T-helper 1 cell treated with Interleukin-12 subunit alpha and Interleukin-12 subunit beta and Interleukin-4 antibody, amounts not matched to agents 30 μg/mL and 1 μg/mL, for 36 hours (primary cell): ENCODE results near the gene TSHZ1.

Experiments
- H3K27ac Mint-ChIP-seq: one replicate; pipeline ENCODE4 v1.8.0; 2021; ENCODE audit warnings: mild to moderate bottlenecking, mixed read lengths
- H3K27me3 Mint-ChIP-seq: one replicate; pipeline ENCODE4 v1.8.0; 2021; ENCODE audit warnings: low read depth, mixed read lengths
- H3K36me3 Mint-ChIP-seq: one replicate; pipeline ENCODE4 v1.8.0; 2021; ENCODE audit warnings: low read depth, mixed read lengths
- H3K4me1 Mint-ChIP-seq: one replicate; pipeline ENCODE4 v1.8.0; 2021; ENCODE audit warnings: low read depth, mixed read lengths
- H3K4me3 Mint-ChIP-seq: one replicate; pipeline ENCODE4 v1.8.0; 2021; ENCODE audit warnings: mild to moderate bottlenecking, moderate library complexity, mixed read lengths
- H3K9me3 Mint-ChIP-seq: one replicate; pipeline ENCODE4 v1.8.0; 2021; ENCODE audit warnings: mixed read lengths

The TSHZ1 gene

GRCh38 chr18:75285876-75286275 lies 75.3 kb downstream of the TSHZ1 start:
- no peak overlapping the region for H3K4me3 Mint-ChIP-seq
- no peaks in the 10 kb centered on the region for H3K9me3 Mint-ChIP-seq
- no peak overlapping the region for H3K27ac Mint-ChIP-seq
- H3K27me3 Mint-ChIP-seq, result no peaks in the 10 kb centered on the region
- peaks cover 4% of the 10 kb centered on the region for H3K36me3 Mint-ChIP-seq
- H3K4me1 Mint-ChIP-seq, result no peaks in the 10 kb centered on the region

DNA sequence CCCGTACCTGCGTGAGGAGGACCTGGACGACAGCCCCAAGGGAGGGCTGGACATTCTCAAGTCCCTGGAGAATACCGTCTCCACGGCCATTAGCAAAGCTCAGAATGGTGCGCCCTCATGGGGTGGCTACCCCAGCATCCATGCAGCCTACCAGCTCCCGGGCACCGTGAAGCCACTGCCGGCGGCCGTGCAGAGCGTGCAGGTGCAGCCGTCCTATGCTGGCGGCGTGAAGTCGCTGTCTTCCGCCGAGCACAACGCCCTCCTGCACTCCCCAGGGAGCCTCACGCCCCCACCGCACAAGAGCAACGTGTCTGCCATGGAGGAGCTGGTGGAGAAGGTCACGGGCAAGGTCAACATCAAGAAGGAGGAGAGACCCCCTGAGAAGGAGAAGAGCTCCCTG lies 76.4 kb downstream of the TSHZ1 start:
- H3K27me3 Mint-ChIP-seq, result no peaks in the 10 kb centered on the region
- no peaks in the 10 kb centered on the region for H3K4me1 Mint-ChIP-seq
- H3K4me3 Mint-ChIP-seq, result peak overlapping the region; percentile 21
- H3K27ac Mint-ChIP-seq, result no peak overlapping the region
- no peaks in the 10 kb centered on the region for H3K9me3 Mint-ChIP-seq
- H3K36me3 Mint-ChIP-seq, result peaks cover 4% of the 10 kb centered on the region

DNA sequence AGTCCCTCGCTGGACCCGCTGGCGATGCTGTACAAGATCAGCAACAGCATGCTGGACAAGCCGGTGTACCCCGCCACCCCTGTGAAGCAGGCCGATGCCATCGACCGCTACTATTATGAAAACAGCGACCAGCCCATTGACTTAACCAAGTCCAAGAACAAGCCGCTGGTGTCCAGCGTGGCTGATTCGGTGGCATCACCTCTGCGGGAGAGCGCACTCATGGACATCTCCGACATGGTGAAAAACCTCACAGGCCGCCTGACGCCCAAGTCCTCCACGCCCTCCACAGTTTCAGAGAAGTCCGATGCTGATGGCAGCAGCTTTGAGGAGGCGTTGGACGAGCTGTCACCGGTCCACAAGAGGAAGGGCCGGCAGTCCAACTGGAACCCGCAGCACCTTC lies 77.1 kb downstream of the TSHZ1 start:
- peaks cover 4% of the 10 kb centered on the region for H3K36me3 Mint-ChIP-seq
- H3K4me3 Mint-ChIP-seq, result no peak overlapping the region
- no peaks in the 10 kb centered on the region for H3K27me3 Mint-ChIP-seq
- H3K27ac Mint-ChIP-seq, result no peak overlapping the region
- no peaks in the 10 kb centered on the region for H3K4me1 Mint-ChIP-seq
- H3K9me3 Mint-ChIP-seq, result no peaks in the 10 kb centered on the region

DNA sequence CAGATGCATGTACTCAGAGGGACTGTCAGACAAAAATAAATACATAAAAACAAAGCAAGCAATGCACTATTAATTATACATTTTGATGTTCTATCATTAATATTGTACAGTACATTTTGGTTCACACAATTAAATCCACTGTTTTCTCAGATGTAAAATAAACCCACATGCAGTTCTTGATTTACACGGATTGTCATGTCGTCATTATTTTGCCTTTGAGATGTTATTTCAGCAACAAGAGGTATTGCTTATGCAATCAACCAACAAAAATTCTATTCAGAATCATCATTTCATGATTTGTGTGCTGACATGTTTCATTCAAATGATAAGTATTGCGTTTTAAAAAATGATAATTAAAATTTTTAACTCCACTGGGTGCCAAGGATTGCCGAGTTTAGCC lies 79.2 kb downstream of the TSHZ1 start:
- H3K27ac Mint-ChIP-seq, result no peak overlapping the region
- peaks cover 4% of the 10 kb centered on the region for H3K36me3 Mint-ChIP-seq
- no peaks in the 10 kb centered on the region for H3K27me3 Mint-ChIP-seq
- H3K4me3 Mint-ChIP-seq, result no peak overlapping the region
- no peaks in the 10 kb centered on the region for H3K9me3 Mint-ChIP-seq
- H3K4me1 Mint-ChIP-seq, result no peaks in the 10 kb centered on the region

DNA sequence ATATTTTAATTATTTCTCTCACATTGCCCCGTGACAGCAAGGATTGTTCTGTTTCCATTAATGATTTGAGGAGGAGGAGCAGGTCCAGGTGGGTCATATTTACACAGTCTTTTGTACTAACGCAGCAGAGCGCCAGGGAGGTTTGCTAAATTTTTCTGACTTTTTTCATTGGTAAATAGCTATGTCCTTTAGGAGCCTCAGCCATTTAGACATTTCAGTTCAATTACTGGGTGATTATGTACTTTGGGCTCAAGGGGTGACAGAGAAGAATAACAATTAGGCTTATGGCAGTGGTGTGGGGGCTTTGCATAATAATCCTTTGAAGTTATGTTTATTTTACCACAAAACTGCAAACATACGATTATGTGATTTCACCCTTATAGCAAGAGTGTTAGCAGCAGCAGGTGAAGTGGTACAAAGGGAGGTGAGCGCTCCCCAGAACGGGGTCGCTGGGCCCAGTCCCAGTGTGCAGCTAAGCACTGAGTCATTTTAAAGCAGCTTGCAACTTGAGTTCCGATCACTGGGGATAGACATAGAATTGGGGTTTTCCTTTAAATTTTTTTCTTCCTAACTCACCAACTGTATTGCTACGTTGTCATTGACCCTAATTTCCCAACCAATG lies 80.3 kb downstream of the TSHZ1 start:
- no peak overlapping the region for H3K27ac Mint-ChIP-seq
- H3K9me3 Mint-ChIP-seq, result no peaks in the 10 kb centered on the region
- H3K27me3 Mint-ChIP-seq, result no peaks in the 10 kb centered on the region
- no peaks in the 10 kb centered on the region for H3K4me1 Mint-ChIP-seq
- no peak overlapping the region for H3K4me3 Mint-ChIP-seq
- H3K36me3 Mint-ChIP-seq, result peaks cover 2% of the 10 kb centered on the region

DNA sequence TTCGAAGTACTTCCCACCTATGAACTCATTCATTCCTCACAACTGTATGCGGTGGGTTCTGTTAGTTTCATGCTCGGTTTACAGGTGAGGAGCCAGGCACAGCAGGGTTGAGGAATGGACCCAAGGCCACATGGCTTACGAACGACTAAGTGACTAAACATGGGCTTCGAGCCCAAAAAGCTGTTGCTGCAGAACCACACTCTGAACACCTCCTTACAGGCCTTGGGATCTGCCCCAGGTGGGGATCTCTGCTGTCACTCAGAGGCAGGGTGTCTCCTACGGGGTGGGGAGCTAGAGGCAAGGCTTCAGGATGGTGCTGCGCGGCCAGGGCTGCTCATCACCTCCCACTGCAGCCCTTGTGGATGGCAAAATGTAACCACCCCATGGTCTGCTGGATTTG lies 80.9 kb downstream of the TSHZ1 start:
- H3K4me1 Mint-ChIP-seq, result no peaks in the 10 kb centered on the region
- peaks cover 2% of the 10 kb centered on the region for H3K36me3 Mint-ChIP-seq
- H3K27me3 Mint-ChIP-seq, result no peaks in the 10 kb centered on the region
- no peak overlapping the region for H3K27ac Mint-ChIP-seq
- H3K9me3 Mint-ChIP-seq, result no peaks in the 10 kb centered on the region
- H3K4me3 Mint-ChIP-seq, result no peak overlapping the region

DNA sequence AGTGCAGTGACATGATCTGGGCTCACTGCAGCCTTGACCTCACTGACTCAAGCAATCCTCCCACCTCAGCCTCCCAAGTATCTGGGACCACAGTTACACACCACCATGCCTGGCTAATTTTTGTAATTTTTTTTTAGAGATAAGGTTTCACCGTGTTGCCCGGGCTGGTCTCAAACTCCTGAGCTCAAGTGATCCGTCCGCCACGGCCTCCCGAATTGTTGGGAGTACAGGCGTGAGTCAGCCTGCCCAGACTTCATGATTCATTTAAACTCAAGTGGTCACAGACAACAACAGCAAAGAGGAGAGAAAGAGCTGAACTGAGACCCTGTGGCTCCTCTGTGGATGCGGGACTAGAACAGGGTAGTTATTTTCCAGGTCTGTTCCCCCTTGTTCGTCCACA lies 83.0 kb downstream of the TSHZ1 start:
- H3K4me3 Mint-ChIP-seq, result no peak overlapping the region
- H3K4me1 Mint-ChIP-seq, result no peaks in the 10 kb centered on the region
- H3K36me3 Mint-ChIP-seq, result no peaks in the 10 kb centered on the region
- H3K27me3 Mint-ChIP-seq, result no peaks in the 10 kb centered on the region
- no peaks in the 10 kb centered on the region for H3K9me3 Mint-ChIP-seq
- no peak overlapping the region for H3K27ac Mint-ChIP-seq

GRCh38 chr18:75297731-75298130 lies 87.1 kb downstream of the TSHZ1 start:
- Mint-ChIP-seq H3K36me3 (no peaks in the 10 kb centered on the region), H3K27me3 (no peaks in the 10 kb centered on the region), H3K9me3 (no peaks in the 10 kb centered on the region), H3K4me1 (no peaks in the 10 kb centered on the region), H3K27ac (no peak overlapping the region), H3K4me3 (no peak overlapping the region)

DNA sequence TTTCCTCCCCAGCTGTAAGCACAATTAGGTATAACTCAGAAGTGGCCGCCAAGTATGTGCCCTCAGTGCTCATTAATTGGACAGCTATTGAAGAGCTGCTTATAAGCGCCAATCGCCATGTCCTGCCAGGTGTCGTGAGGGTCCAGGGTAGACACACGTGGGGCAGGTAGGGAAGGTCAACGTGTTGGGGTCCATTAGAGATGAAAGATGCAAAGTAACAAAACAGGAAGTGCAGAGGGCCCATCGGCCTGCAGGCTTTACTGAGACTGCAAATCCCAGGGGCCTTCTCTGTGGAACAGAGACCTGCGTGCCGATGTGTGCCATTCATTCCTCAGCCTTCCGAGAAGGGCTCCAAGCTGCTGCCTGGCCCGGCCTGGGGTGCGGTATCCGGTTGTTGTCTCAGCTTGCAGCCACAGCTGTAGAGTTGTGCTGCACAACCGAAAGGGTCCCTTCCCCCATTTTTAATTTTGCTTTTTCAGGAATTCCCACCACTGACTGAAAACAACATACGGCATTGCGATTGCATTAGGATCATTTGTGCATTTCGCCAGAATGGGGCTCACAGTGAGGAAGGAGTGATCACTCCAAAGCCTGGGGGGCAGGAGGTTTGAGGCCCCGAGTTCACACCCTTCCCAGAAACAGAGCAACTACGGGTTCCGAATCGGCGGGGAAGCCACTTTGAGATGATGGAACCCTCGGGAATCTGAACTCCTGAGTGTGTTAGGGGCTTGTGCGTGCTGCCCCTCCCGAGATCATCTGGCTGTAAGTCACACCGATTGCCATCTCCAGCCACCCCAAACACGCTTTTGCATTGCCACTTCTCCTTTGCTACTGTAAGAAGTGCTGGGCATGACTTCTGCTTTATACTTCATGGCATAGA lies 94.3 kb downstream of the TSHZ1 start:
- peaks cover 9% of the 10 kb centered on the region for H3K27me3 Mint-ChIP-seq
- no peak overlapping the region for H3K4me3 Mint-ChIP-seq
- H3K4me1 Mint-ChIP-seq, result no peaks in the 10 kb centered on the region
- no peaks in the 10 kb centered on the region for H3K9me3 Mint-ChIP-seq
- no peaks in the 10 kb centered on the region for H3K36me3 Mint-ChIP-seq
- H3K27ac Mint-ChIP-seq, result no peak overlapping the region

DNA sequence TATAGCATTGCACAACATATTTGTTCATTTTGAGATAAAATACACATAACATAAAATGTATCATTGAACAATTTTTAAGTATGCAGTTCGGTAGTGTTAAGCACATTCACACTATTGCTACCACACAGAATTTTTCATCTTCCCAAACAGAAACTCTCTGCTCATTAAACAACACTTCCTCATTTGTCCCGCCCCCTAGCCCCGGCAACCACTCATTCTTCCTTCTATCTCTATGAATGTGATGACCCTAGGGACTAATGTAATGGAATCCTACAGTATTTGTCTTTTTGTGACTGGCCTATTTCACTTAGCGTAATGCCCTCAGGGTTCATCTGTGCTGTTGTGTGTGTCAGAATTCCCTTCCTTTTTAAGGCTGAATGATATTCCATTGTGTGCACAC lies 95.4 kb downstream of the TSHZ1 start:
- Mint-ChIP-seq H3K27me3 (peaks cover 9% of the 10 kb centered on the region), H3K27ac (no peak overlapping the region), H3K4me1 (no peaks in the 10 kb centered on the region), H3K36me3 (no peaks in the 10 kb centered on the region), H3K9me3 (no peaks in the 10 kb centered on the region), H3K4me3 (no peak overlapping the region)

- Mint-ChIP-seq H3K27me3 (peaks cover 9% of the 10 kb centered on the region), H3K4me1 (no peaks in the 10 kb centered on the region), H3K27ac (no peak overlapping the region), H3K36me3 (no peaks in the 10 kb centered on the region), H3K4me3 (no peak overlapping the region), H3K9me3 (no peaks in the 10 kb centered on the region)
Observed at GRCh38 chr18:75307530-75307929, 96.9 kb downstream of the TSHZ1 start.

GRCh38 chr18:75309564-75309963 lies 99.0 kb downstream of the TSHZ1 start:
- Mint-ChIP-seq H3K4me1 (no peaks in the 10 kb centered on the region), H3K36me3 (no peaks in the 10 kb centered on the region), H3K9me3 (no peaks in the 10 kb centered on the region), H3K27ac (no peak overlapping the region), H3K27me3 (peaks cover 14% of the 10 kb centered on the region), H3K4me3 (no peak overlapping the region)

DNA sequence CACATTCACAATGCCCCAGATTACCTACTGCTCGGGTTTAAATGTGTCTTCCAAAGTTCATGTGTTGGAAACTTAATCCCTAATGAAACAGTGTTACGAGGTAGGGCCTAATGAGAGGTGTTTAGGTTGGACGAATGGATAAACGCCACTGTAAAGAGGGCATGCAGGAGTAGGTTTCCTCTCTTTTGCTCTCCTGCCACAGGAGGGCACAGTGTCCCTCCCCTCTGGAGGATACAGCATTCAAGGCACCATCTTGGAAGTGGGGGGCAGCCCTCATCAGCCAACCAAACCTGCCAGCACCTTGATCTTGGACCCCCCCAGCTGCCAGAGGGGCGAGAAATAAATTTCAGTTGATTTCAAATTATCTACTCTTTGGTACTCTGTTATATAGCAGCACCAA lies 103.5 kb downstream of the TSHZ1 start:
- H3K36me3 Mint-ChIP-seq, result no peaks in the 10 kb centered on the region
- H3K27me3 Mint-ChIP-seq, result peaks cover 5% of the 10 kb centered on the region
- H3K4me1 Mint-ChIP-seq, result no peaks in the 10 kb centered on the region
- no peak overlapping the region for H3K27ac Mint-ChIP-seq
- no peak overlapping the region for H3K4me3 Mint-ChIP-seq
- H3K9me3 Mint-ChIP-seq, result no peaks in the 10 kb centered on the region

DNA sequence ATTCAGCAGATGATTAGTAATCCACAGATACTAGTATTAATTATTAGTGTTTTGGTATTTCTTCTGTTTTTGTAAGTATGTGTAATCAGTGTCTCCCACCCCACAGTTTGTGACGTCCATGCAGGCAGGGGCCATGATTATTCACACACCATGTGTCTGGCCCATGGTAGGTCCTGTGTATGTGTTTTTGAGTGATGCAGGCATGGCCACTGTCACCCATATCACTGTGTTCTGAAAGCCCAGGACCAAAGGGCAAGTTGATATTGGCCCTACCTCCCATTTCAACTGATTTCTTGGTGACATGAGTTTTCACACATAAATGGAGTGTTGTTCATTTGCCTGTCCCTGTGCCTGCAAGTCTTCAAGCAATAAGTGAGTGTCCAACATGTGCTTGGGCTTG lies 104.0 kb downstream of the TSHZ1 start:
- H3K9me3 Mint-ChIP-seq, result no peaks in the 10 kb centered on the region
- no peaks in the 10 kb centered on the region for H3K4me1 Mint-ChIP-seq
- no peak overlapping the region for H3K4me3 Mint-ChIP-seq
- H3K27ac Mint-ChIP-seq, result no peak overlapping the region
- peaks cover 5% of the 10 kb centered on the region for H3K27me3 Mint-ChIP-seq
- H3K36me3 Mint-ChIP-seq, result no peaks in the 10 kb centered on the region

- H3K27me3 Mint-ChIP-seq, result peaks cover 5% of the 10 kb centered on the region
- H3K4me3 Mint-ChIP-seq, result no peak overlapping the region
- no peaks in the 10 kb centered on the region for H3K9me3 Mint-ChIP-seq
- no peak overlapping the region for H3K27ac Mint-ChIP-seq
- H3K4me1 Mint-ChIP-seq, result no peaks in the 10 kb centered on the region
- H3K36me3 Mint-ChIP-seq, result no peaks in the 10 kb centered on the region
Observed at GRCh38 chr18:75316223-75316622, 105.6 kb downstream of the TSHZ1 start.
